Measurements from ENCODE around the gene EMC10.

DNA sequence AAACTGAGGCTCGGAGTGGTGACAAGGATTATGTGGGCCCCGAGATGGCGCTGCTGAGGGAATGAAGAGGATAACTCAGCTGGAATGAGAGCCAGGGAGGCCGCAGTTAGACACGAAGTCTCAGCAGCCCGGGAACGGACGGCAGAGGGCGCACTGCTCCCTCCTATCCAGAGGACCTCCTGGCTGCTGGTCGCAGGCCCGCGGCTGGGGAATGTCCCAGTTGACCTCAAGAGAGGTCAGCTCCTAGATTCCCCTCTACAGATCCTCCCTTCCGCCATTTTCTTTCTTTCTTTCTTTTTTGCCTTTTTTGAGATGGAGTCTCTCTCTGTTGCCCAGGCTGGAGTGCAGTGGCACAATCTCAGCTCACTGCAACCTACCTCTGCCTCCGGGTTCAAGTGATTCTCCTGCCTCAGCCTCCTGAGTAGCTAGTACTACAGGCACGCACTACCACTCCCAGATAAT is 61.5 kb downstream of the EMC10 start:
- TF ChIP-seq, protein P1, sequence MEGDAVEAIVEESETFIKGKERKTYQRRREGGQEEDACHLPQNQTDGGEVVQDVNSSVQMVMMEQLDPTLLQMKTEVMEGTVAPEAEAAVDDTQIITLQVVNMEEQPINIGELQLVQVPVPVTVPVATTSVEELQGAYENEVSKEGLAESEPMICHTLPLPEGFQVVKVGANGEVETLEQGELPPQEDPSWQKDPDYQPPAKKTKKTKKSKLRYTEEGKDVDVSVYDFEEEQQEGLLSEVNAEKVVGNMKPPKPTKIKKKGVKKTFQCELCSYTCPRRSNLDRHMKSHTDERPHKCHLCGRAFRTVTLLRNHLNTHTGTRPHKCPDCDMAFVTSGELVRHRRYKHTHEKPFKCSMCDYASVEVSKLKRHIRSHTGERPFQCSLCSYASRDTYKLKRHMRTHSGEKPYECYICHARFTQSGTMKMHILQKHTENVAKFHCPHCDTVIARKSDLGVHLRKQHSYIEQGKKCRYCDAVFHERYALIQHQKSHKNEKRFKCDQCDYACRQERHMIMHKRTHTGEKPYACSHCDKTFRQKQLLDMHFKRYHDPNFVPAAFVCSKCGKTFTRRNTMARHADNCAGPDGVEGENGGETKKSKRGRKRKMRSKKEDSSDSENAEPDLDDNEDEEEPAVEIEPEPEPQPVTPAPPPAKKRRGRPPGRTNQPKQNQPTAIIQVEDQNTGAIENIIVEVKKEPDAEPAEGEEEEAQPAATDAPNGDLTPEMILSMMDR (IDR thresholded peaks at IDR 0.05; ENCODE audit: poor library complexity), result peak; percentile 74
- no peak for TF ChIP-seq EZH2 (IDR thresholded peaks at IDR 0.05; ENCODE audit: borderline replicate concordance)
- no peak for TF ChIP-seq EZH2phosphoT487 (IDR thresholded peaks at IDR 0.05; ENCODE audit: low read depth, severe bottlenecking, unreplicated experiment)
